Endothelial cell (in vitro differentiated cells): ENCODE results near the gene CFAP73. TPM values are rescaled to one million over a fixed set of nuclear protein-coding genes. Genes with fewer than 3 reads are reported as not detected.
"Not testable (repeated sequence)": the region's sequence is repeated elsewhere in the genome, so short reads cannot be mapped to it uniquely, and the experiment has no call there.

ENCODE experiments used
- DNase-seq: peaks from one replicate; pipeline ENCODE4 v3.0.0; 2021; ENCODE audit warnings: low spot score
- H3K27ac Mint-ChIP-seq: one replicate; pipeline ENCODE4 v1.8.0; 2021; ENCODE audit warnings: mixed read lengths, inconsistent platforms; ENCODE audit not compliant: unreplicated experiment
- H3K27me3 Mint-ChIP-seq: one replicate; pipeline ENCODE4 v1.8.0; 2021; ENCODE audit warnings: mild to moderate bottlenecking, moderate library complexity, mixed read lengths, inconsistent platforms; ENCODE audit not compliant: unreplicated experiment
- H3K36me3 Mint-ChIP-seq: one replicate; pipeline ENCODE4 v1.8.0; 2021; ENCODE audit warnings: mild to moderate bottlenecking, low read depth, mixed read lengths, inconsistent platforms; ENCODE audit not compliant: unreplicated experiment
- H3K4me1 Mint-ChIP-seq: one replicate; pipeline ENCODE4 v1.8.0; 2021; ENCODE audit warnings: mild to moderate bottlenecking, mixed read lengths, inconsistent platforms; ENCODE audit not compliant: unreplicated experiment
- H3K4me3 Mint-ChIP-seq: one replicate; pipeline ENCODE4 v1.8.0; 2021; ENCODE audit warnings: mild to moderate bottlenecking, mixed read lengths, inconsistent platforms; ENCODE audit not compliant: unreplicated experiment
- H3K9me3 Mint-ChIP-seq: one replicate; pipeline ENCODE4 v1.8.0; 2021; ENCODE audit warnings: mixed read lengths, inconsistent platforms; ENCODE audit not compliant: unreplicated experiment
- microRNA-seq: library from miRNA; unstranded; fragments of <30 nt; microRNA quantifications from one replicate; pipeline ENCODE4, GENCODE V29; 2020; ENCODE audit not compliant: unreplicated experiment
- total RNA-seq: library from RNA; stranded (reverse); fragmentation: NEBNext Ultra II Directional; extraction: Animal tissue kit (Norgen Biotek cat#: 25700); gene quantifications from one replicate; pipeline ENCODE4 v1.2.1, GENCODE V29; 2021; ENCODE audit not compliant: unreplicated experiment
- TF ChIP-seq, protein P1 (sequence below): fragments of 200-600 bp; sonication (generic); IDR thresholded peaks from one replicate; pipeline ENCODE4 v1.5.0; 2021; ENCODE audit warnings: antibody characterized with exemption; ENCODE audit not compliant: unreplicated experiment

Gene CFAP73
- total RNA-seq, 1 donor from 2014 or later: not detected

DNA sequence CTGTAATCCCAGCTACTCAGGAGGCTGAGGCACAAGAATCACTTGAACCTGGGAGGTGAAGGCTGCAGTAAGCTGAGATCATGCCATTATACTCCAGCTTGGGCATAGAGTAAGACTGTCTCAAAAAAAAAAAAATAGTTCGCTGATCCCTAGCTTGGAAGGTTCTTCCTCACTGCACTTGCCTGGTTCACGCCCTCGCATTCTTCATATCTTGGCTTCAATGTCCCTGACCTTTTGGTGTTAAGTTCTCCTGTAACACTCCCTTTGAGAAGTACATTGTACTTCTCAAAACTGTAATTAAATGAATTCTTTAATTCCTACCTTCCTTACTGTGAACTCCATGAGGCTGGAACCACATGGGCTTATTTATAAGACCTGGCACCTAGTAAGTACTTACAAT lies 55.3 kb downstream of the CFAP73 start:
- Mint-ChIP-seq H3K4me3 (no peak overlapping the region), H3K4me1 (peaks cover 6% of the 10 kb centered on the region), H3K36me3 (no peaks in the 10 kb centered on the region), H3K27me3 (peaks cover 1% of the 10 kb centered on the region), H3K9me3 (no peaks in the 10 kb centered on the region), H3K27ac (no peak overlapping the region)
- DNase-seq: no peak
- TF ChIP-seq, protein P1, sequence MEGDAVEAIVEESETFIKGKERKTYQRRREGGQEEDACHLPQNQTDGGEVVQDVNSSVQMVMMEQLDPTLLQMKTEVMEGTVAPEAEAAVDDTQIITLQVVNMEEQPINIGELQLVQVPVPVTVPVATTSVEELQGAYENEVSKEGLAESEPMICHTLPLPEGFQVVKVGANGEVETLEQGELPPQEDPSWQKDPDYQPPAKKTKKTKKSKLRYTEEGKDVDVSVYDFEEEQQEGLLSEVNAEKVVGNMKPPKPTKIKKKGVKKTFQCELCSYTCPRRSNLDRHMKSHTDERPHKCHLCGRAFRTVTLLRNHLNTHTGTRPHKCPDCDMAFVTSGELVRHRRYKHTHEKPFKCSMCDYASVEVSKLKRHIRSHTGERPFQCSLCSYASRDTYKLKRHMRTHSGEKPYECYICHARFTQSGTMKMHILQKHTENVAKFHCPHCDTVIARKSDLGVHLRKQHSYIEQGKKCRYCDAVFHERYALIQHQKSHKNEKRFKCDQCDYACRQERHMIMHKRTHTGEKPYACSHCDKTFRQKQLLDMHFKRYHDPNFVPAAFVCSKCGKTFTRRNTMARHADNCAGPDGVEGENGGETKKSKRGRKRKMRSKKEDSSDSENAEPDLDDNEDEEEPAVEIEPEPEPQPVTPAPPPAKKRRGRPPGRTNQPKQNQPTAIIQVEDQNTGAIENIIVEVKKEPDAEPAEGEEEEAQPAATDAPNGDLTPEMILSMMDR: no peak

DNA sequence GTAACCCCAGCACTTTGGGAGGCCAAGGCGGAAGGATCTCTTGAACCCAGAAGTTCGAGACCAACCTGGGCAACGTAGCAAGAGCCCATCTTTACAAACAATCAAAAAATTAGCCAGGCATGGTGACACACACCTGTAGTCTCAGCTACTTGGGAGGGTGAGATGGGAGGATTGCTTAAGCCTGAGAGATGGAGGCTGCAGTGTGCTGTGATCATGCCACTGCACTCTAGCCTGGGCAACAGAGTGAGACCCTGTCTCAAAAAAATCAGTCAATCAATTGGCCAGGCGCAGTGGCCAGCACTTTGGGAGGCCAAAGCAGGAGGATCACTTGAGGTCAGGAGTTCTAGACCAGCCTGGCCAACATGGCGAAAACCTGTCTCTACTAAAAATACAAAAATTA lies 57.3 kb downstream of the CFAP73 start:
- H3K4me1 Mint-ChIP-seq, H3K27ac Mint-ChIP-seq, H3K9me3 Mint-ChIP-seq, H3K4me3 Mint-ChIP-seq, DNase-seq, H3K27me3 Mint-ChIP-seq, H3K36me3 Mint-ChIP-seq: not testable (repeated sequence)

- Mint-ChIP-seq H3K9me3 (no peaks in the 10 kb centered on the region), H3K27ac (no peak overlapping the region)
- no peak for DNase-seq
These were observed 58.1 kb downstream of the CFAP73 start for GRCh38 chr12:113207613-113208040.

DNA sequence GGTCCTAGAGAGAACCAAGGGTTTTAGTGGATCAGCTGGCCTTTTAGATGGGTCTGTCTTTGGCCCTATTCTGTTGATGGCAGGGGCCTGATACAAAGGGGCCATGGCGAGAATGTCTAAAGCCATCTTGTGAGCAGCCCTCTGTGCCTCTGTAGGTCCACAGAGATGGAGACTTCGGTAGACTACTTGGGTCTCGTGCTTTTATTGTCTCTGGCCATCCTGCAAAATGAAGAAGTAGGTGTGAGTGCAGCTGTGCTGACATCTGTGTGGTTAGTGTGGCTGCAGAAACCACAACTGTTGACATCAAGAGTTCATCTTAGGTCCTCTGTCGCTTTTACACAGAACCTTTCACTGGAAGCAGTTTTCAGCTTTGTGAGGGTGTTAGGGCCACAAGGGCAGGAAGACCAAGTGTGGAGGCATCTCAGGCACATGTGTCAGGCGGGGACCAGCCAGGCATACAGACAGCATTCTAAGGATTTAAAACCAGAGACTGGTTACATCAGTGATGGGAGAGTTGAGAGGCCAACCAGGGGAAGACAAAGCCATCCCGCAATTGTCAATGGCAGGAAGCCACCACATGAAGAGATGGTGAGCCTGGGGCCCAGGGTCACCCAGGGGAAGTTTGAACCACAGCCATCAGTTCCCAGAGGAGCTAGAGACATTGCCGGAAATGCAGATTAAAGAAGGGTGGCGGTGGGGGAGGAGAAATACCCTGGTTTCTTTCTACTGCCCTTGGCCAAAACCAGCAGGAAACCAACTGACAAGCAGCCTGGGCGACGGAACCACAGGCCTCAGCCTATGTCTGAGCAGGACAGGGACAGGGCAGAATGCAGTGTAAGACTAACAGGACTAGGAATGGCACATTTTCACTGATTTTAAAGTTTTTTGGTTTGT lies 58.8 kb downstream of the CFAP73 start:
- H3K9me3 Mint-ChIP-seq: no peaks in the 10 kb centered on the region
- TF ChIP-seq, protein P1: no peak
- H3K4me3 Mint-ChIP-seq: no peak overlapping the region
- H3K27ac Mint-ChIP-seq: no peak overlapping the region
- H3K4me1 Mint-ChIP-seq: peaks cover 6% of the 10 kb centered on the region
- no peaks in the 10 kb centered on the region for H3K36me3 Mint-ChIP-seq
- peaks cover 3% of the 10 kb centered on the region for H3K27me3 Mint-ChIP-seq
- no peak for DNase-seq

More at GRCh38 chr12:113207613-113208040, 58.1 kb downstream of the CFAP73 start:
- peaks cover 6% of the 10 kb centered on the region for H3K4me1 Mint-ChIP-seq
- H3K36me3 Mint-ChIP-seq: no peaks in the 10 kb centered on the region
- TF ChIP-seq, protein P1: no peak
- H3K4me3 Mint-ChIP-seq: no peak overlapping the region
- peaks cover 3% of the 10 kb centered on the region for H3K27me3 Mint-ChIP-seq

Small RNA genes lying within 50 kb of the gene (microRNA-seq; reads per million reads assigned to microRNA genes)
- gene MIR7106: 0.63 reads per million

Other genes with a start within 250 kb of the CFAP73 start
- 0.56 TPM for gene OAS1, start 242.8 kb upstream of the CFAP73 start, total RNA-seq
- 2.2 TPM for gene OAS3, start 211.2 kb upstream of the CFAP73 start, total RNA-seq
- gene OAS2, start 171.2 kb upstream of the CFAP73 start, total RNA-seq: 0.41 TPM
- gene DTX1, start 93.0 kb upstream of the CFAP73 start, total RNA-seq: 62.8 TPM
- 0.21 TPM for gene RASAL1, start 14.0 kb upstream of the CFAP73 start, total RNA-seq
- 47.5 TPM for gene DDX54, start 35.8 kb downstream of the CFAP73 start, total RNA-seq
- gene RITA1, start 36.0 kb downstream of the CFAP73 start, total RNA-seq: 11.7 TPM
- gene TPCN1, start 71.7 kb downstream of the CFAP73 start, total RNA-seq: 8.4 TPM
- 44.6 TPM for gene SLC8B1, start 185.4 kb downstream of the CFAP73 start, total RNA-seq
- 26.6 TPM for gene PLBD2, start 208.9 kb downstream of the CFAP73 start, total RNA-seq